SJSA1 (cell line): ENCODE measurements around the gene PYGO2. TPM values are rescaled to one million over a fixed set of nuclear protein-coding genes. Genes with fewer than 3 reads are reported as not detected.
A peak's percentile ranks its signal among the peaks of the same experiment; 100 is the strongest.
"Not testable (repeated sequence)": the region's sequence is repeated elsewhere in the genome, so short reads cannot be mapped to it uniquely, and the experiment has no call there.

ENCODE experiments used
- DNase-seq, 2 experiments: peaks; one replicate each; pipeline ENCODE4 v3.0.0-alpha.2; 2015 to 2020; ENCODE audit warnings: low spot score in 2 of 2, low read depth in 1 of 2
- H3K27ac ChIP-seq: fragments of 250-450 bp; sonication (Bioruptor Pico); 2 replicates; pipeline ENCODE4 v1.5.1; 2020; ENCODE audit warnings: mild to moderate bottlenecking, moderate library complexity
- H3K27me3 ChIP-seq: fragments of 250-450 bp; sonication (Bioruptor Pico); replicated peaks from 2 replicates; pipeline ENCODE4 v1.5.1; 2020; ENCODE audit warnings: mild to moderate bottlenecking, moderate library complexity
- H3K36me3 ChIP-seq: fragments of 250-450 bp; sonication (Bioruptor Pico); 2 replicates; pipeline ENCODE4 v1.5.1; 2020; ENCODE audit warnings: mild to moderate bottlenecking
- H3K4me1 ChIP-seq: fragments of 250-450 bp; sonication (Bioruptor Pico); replicated peaks from 2 replicates; pipeline ENCODE4 v1.6.1; 2021; ENCODE audit warnings: mild to moderate bottlenecking
- H3K4me3 ChIP-seq: fragments of 250-450 bp; sonication (Bioruptor Pico); 2 replicates; pipeline ENCODE4 v1.5.1; 2020; ENCODE audit warnings: mild to moderate bottlenecking
- H3K9me3 ChIP-seq: fragments of 250-450 bp; sonication (Bioruptor Pico); replicated peaks from 2 replicates; pipeline ENCODE4 v1.5.1; 2020; ENCODE audit warnings: mild to moderate bottlenecking
- total RNA-seq: library from RNA; depleted of rRNA; stranded (reverse); fragments of >200 nt; shearing (Covaris generic); gene quantifications from 2 replicates; pipeline ENCODE4 v1.2.3, GENCODE V29; 2014

Gene PYGO2
- total RNA-seq, 1 experiment from 2014 or later: 20.0 TPM

- no peaks in the 10 kb centered on the region for H3K9me3 ChIP-seq
- peaks cover 16% of the 10 kb centered on the region for H3K4me1 ChIP-seq
- no peaks in the 10 kb centered on the region for H3K27me3 ChIP-seq
- H3K4me3 ChIP-seq: no peak overlapping the region
- peaks cover 54% of the 10 kb centered on the region for H3K36me3 ChIP-seq
- DNase-seq: no peak
- H3K27ac ChIP-seq: no peak overlapping the region
Observed at GRCh38 chr1:154978360-154978759, 16.8 kb upstream of the PYGO2 start.

GRCh38 chr1:154977762-154978161 is 16.2 kb upstream of the PYGO2 start:
- not testable (repeated sequence) for H3K27ac ChIP-seq, H3K4me3 ChIP-seq, H3K27me3 ChIP-seq, DNase-seq, H3K9me3 ChIP-seq
- Histone ChIP-seq H3K36me3 (peaks cover 54% of the 10 kb centered on the region), H3K4me1 (peaks cover 20% of the 10 kb centered on the region)

GRCh38 chr1:154975409-154976059 is 14.0 kb upstream of the PYGO2 start:
- H3K4me1 ChIP-seq: peaks cover 34% of the 10 kb centered on the region
- H3K36me3 ChIP-seq: peaks cover 50% of the 10 kb centered on the region
- H3K9me3 ChIP-seq: no peaks in the 10 kb centered on the region
- H3K27ac ChIP-seq: peak overlapping the region; percentile 97
- DNase-seq: peak; percentile 61 to 70
- no peaks in the 10 kb centered on the region for H3K27me3 ChIP-seq
- peak overlapping the region; percentile 53 for H3K4me3 ChIP-seq

DNA sequence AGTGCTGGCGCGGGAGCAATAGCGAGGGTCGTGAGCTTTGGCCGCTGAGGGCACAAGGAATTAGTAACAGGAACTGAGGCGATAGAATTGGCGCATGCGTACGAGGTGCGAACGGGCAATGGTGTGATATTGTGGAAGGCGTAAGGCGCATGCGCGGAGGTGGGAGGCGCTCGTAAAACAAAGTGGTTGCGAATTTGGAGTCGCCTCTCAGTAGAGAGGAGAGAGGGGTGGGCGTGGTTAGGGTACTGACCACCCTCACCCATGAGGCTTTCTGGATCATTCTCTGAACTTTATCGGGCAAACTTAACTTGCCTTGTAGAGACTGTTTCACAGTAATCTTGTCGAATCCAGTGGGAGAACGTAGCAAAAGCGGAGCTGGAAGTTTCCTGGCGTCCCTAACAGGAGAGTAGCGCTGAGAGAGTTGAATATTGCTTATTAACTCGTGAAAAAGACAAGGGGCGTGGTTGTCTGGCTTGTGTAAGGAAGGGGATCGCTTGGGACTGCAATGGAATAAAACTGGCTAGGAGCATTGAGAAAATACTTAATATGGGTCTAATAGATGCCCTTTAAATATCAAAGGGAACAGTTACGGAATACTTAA is 13.3 kb upstream of the PYGO2 start:
- peaks cover 41% of the 10 kb centered on the region for H3K4me1 ChIP-seq
- H3K4me3 ChIP-seq: peak overlapping the region; percentile 53
- H3K27ac ChIP-seq: peak overlapping the region; percentile 97
- no peaks in the 10 kb centered on the region for H3K9me3 ChIP-seq
- no peaks in the 10 kb centered on the region for H3K27me3 ChIP-seq
- peak; percentile 96 to 99 for DNase-seq
- peaks cover 51% of the 10 kb centered on the region for H3K36me3 ChIP-seq

GRCh38 chr1:154974102-154974807 is 12.7 kb upstream of the PYGO2 start, which contains the start of gene CKS1B:
Gene CKS1B, plus strand, starts transcription at chr1:154974681. Its CDS starts 65 bp downstream, at chr1:154974746.
- H3K4me3 ChIP-seq: peak within 1 kb of the TSS; percentile 53
- peak within 1 kb of the TSS; percentile 97 for H3K27ac ChIP-seq
- H3K36me3 ChIP-seq: peaks cover 47% of the 10 kb centered on the region
- no peaks in the 10 kb centered on the region for H3K9me3 ChIP-seq
- H3K4me1 ChIP-seq: peaks cover 47% of the 10 kb centered on the region
- DNase-seq: peak; percentile 99 to 100
- H3K27me3 ChIP-seq: no peaks in the 10 kb centered on the region

DNA sequence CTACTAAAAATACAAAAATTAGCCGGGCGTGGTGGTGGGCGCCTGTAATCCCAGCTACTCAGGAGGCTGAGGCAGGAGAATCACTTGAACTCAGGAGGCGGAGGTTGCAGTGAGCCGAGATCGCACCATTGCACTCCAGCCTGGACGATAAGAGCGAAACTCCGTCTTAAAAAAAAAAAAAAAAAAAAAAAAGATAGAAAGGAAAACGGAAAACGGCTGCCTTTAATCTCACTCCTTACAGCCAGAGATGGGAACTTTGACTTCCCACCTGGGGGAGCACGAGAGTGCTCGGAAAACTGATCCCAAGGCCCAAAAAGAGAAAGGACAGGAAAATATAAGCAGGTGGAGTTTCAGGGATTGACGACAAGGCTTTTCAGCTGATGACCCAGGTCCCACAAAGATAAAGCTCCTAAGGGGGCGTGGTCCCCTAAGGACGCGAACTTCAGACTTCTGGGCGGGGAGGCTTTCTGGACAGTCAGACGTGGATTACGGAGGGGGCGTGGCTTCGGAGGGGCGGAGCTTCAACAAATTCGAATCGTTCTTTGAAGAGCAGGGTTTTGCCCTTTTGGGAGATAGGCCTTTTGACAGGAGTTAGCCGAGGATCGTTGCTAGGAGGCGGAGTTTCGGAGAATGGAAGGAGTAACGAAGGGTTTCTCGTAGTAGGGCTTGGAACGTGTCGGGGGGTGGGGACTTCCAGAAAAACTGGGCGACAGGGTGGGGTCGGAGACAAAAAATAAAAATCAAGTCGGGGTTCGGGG is 11.9 kb upstream of the PYGO2 start:
- H3K9me3 ChIP-seq: no peaks in the 10 kb centered on the region
- peaks cover 50% of the 10 kb centered on the region for H3K36me3 ChIP-seq
- DNase-seq: peak; percentile 98 to 99
- H3K27ac ChIP-seq: peak overlapping the region; percentile 97
- H3K27me3 ChIP-seq: no peaks in the 10 kb centered on the region
- peaks cover 52% of the 10 kb centered on the region for H3K4me1 ChIP-seq
- peak overlapping the region; percentile 53 for H3K4me3 ChIP-seq

DNA sequence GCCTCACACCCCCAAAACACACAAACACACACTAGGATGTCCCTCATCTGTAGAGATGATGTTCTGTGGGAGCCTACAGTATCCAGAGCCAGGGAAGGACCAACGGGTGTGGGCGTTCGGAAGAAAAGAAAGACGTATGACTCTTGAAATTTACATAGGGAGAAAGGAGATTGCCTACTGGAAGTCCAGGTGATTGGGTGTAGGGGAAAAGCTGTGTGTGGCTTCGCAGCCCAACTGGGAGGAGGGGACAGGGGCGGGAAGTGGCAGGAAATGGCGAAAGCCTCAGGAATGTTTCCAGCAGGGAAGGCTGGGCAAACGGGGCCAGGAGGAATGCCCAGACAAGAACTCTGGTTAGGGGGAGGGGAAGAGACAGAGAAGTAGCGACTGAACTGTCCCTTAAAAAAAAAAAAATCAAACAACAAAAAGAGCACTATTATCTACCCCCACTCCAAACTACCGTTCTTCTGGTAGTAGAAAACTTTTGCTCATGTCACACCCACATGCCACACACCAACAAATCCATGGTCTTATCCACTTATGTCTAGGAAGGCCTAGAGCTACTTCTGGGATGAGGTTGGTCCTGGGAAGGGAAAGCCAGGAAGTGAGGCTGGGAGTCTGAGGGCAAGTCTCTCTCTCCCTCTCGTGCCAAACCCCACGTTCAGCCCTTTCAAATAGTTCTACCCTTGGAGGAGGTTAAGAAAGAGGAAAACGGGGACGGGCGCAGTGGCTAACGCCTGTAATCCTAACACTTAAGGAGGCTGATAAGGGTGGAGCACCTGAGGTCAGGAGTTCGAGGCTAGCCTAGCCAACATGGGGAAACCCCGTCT is 11.1 kb upstream of the PYGO2 start:
- H3K4me1 ChIP-seq: peaks cover 52% of the 10 kb centered on the region
- H3K36me3 ChIP-seq: peaks cover 50% of the 10 kb centered on the region
- peak overlapping the region; percentile 53 for H3K4me3 ChIP-seq
- H3K9me3 ChIP-seq: no peaks in the 10 kb centered on the region
- peak overlapping the region; percentile 97 for H3K27ac ChIP-seq
- no peaks in the 10 kb centered on the region for H3K27me3 ChIP-seq
- peak; percentile 98 to 99 for DNase-seq

DNA sequence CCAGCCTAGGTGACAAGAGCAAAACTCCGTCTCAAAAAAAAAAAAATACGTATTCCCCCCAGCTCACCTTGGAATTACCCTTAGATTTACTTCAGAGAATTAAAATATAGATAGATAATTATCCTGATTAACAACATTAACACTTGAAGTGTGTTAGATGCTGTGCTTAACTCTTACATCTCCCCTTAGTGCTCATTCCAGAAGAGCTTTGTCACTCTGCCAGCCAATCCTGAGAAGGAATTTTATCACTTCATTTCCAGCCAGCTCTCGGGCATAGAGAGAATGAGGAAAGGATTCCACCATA is 10.6 kb upstream of the PYGO2 start:
- H3K4me3 ChIP-seq: peak overlapping the region; percentile 19
- no peaks in the 10 kb centered on the region for H3K27me3 ChIP-seq
- no peaks in the 10 kb centered on the region for H3K9me3 ChIP-seq
- peak overlapping the region; percentile 97 for H3K27ac ChIP-seq
- DNase-seq: no peak
- peaks cover 52% of the 10 kb centered on the region for H3K4me1 ChIP-seq
- H3K36me3 ChIP-seq: peaks cover 50% of the 10 kb centered on the region

- Histone ChIP-seq H3K4me3 (no peak overlapping the region; the same call in 1 of the 2 replicates), H3K4me1 (peaks cover 49% of the 10 kb centered on the region)
- DNase-seq: peak in 1 of 2 experiments; percentile 58
Observed at GRCh38 chr1:154971341-154971998, 9.9 kb upstream of the PYGO2 start.

GRCh38 chr1:154970631-154971340 is 9.2 kb upstream of the PYGO2 start, which contains the start of gene SHC1:
Gene SHC1, minus strand, starts transcription at chr1:154970747. Its CDS starts 221 bp downstream, at chr1:154970526.
- Histone ChIP-seq H3K27me3 (no peaks in the 10 kb centered on the region), H3K9me3 (no peaks in the 10 kb centered on the region), H3K27ac (peak within 1 kb of the TSS; percentile 97), H3K4me3 (peak within 1 kb of the TSS; percentile 33), H3K4me1 (peaks cover 43% of the 10 kb centered on the region), H3K36me3 (peaks cover 54% of the 10 kb centered on the region)
- DNase-seq: peak; percentile 95 to 97

More at GRCh38 chr1:154971341-154971998, 9.9 kb upstream of the PYGO2 start:
- Histone ChIP-seq H3K36me3 (peaks cover 54% of the 10 kb centered on the region), H3K27ac (peak overlapping the region; percentile 97), H3K27me3 (no peaks in the 10 kb centered on the region), H3K9me3 (no peaks in the 10 kb centered on the region)

GRCh38 chr1:154969860-154970452 is 8.4 kb upstream of the PYGO2 start:
- H3K9me3 ChIP-seq: no peaks in the 10 kb centered on the region
- no peak for DNase-seq
- H3K27ac ChIP-seq: peak overlapping the region; percentile 97
- no peaks in the 10 kb centered on the region for H3K27me3 ChIP-seq
- peaks cover 43% of the 10 kb centered on the region for H3K4me1 ChIP-seq
- H3K4me3 ChIP-seq: peak overlapping the region; percentile 33
- H3K36me3 ChIP-seq: peaks cover 54% of the 10 kb centered on the region

- Histone ChIP-seq H3K4me1 (peaks cover 43% of the 10 kb centered on the region), H3K36me3 (peaks cover 61% of the 10 kb centered on the region), H3K4me3 (peak overlapping the region; percentile 33), H3K27ac (no peak overlapping the region), H3K27me3 (no peaks in the 10 kb centered on the region), H3K9me3 (no peaks in the 10 kb centered on the region)
- no peak for DNase-seq
Observed at GRCh38 chr1:154969246-154969645, 7.7 kb upstream of the PYGO2 start.
